ENCODE results near the gene TNFRSF8.
"Not testable (repeated sequence)": the region's sequence is repeated elsewhere in the genome, so short reads cannot be mapped to it uniquely, and the experiment has no call there.

TNFRSF8 gene

GRCh38 chr1:12063141-12064072 lies at the start of gene TNFRSF8:
TSS of gene TNFRSF8 (plus strand) at chr1:12063303. CDS start at chr1:12063599, 296 bp downstream.
- peak; percentile 29 for DNase-seq (ENCODE audit: low spot score)

GRCh38 chr1:12014141-12014991 lies 48.7 kb upstream of the TNFRSF8 start:
- DNase-seq (ENCODE audit: low spot score), result no peak

- DNase-seq (ENCODE audit: low spot score), result no peak
Observed at GRCh38 chr1:12015001-12015491, 48.1 kb upstream of the TNFRSF8 start.

GRCh38 chr1:12015499-12015898 lies 47.6 kb upstream of the TNFRSF8 start:
- no peak for DNase-seq (ENCODE audit: low spot score)

- no peak for DNase-seq (ENCODE audit: low spot score)
Observed at GRCh38 chr1:12016182-12016581, 46.9 kb upstream of the TNFRSF8 start.

- DNase-seq (ENCODE audit: low spot score), result no peak
Observed at GRCh38 chr1:12019858-12020509, 43.1 kb upstream of the TNFRSF8 start.

- no peak for DNase-seq (ENCODE audit: low spot score)
Observed at GRCh38 chr1:12021616-12022015, 41.5 kb upstream of the TNFRSF8 start.

GRCh38 chr1:12022036-12022435 lies 41.1 kb upstream of the TNFRSF8 start:
- DNase-seq (ENCODE audit: low spot score), result no peak

- DNase-seq (ENCODE audit: low spot score), result no peak
Observed at GRCh38 chr1:12026586-12026985, 36.5 kb upstream of the TNFRSF8 start.

GRCh38 chr1:12028248-12028647 lies 34.9 kb upstream of the TNFRSF8 start:
- no peak for DNase-seq (ENCODE audit: low spot score)

GRCh38 chr1:12028957-12029511 lies 34.1 kb upstream of the TNFRSF8 start:
- no peak for DNase-seq (ENCODE audit: low spot score)

GRCh38 chr1:12029720-12030339 lies 33.3 kb upstream of the TNFRSF8 start:
- DNase-seq (ENCODE audit: low spot score), result no peak

- DNase-seq (ENCODE audit: low spot score), result no peak
Observed at GRCh38 chr1:12031039-12031980, 31.8 kb upstream of the TNFRSF8 start.

- no peak for DNase-seq (ENCODE audit: low spot score)
Observed at GRCh38 chr1:12032161-12032621, 30.9 kb upstream of the TNFRSF8 start.

- DNase-seq (ENCODE audit: low spot score), result not testable (repeated sequence)
Observed at GRCh38 chr1:12033441-12033840, 29.7 kb upstream of the TNFRSF8 start.

GRCh38 chr1:12034381-12034801 lies 28.7 kb upstream of the TNFRSF8 start:
- DNase-seq (ENCODE audit: low spot score), result no peak

- no peak for DNase-seq (ENCODE audit: low spot score)
Observed at GRCh38 chr1:12035312-12035711, 27.8 kb upstream of the TNFRSF8 start.

GRCh38 chr1:12037486-12038355 lies 25.4 kb upstream of the TNFRSF8 start:
- no peak for DNase-seq (ENCODE audit: low spot score)

Data from CD4-positive, alpha-beta T cell treated with Interleukin-15 for 4 hours (primary cell).